DMS 273 treated with DMSO at 0.1 percent for 48 hours (cell line): ENCODE data around the gene LINGO4.
"Not testable (repeated sequence)": the region's sequence is repeated elsewhere in the genome, so short reads cannot be mapped to it uniquely, and the experiment has no call there.

Experiments used
- DNase-seq: peaks from one replicate; lab custom pipeline; 2025; lab: John Stamatoyannopoulos, UW

The LINGO4 gene

GRCh38 chr1:151813271-151813977, 8.2 kb upstream of the LINGO4 start:
- DNase-seq, result no peak

DNA sequence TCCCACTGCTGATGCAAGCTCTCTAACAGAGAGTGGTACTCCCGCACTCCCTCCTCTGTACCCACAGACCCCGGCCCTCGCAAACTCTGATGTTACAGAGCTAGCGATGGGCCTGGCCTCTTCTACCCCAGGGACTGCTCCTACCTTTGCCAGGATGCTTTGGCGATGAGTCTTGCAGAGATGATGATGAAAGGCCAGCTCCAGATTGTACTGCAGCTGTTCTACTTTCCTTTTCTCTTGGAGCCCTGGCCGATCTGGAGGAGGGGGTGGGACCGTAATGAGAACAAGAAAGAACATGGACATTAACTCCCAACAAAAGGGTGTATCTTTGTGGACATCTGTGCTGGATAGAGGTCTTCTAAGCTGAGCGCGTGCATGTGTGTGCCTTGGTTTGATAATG, 6.0 kb upstream of the LINGO4 start:
- no peak for DNase-seq

GRCh38 chr1:151809985-151810556, 4.9 kb upstream of the LINGO4 start:
- DNase-seq, result no peak

- DNase-seq, result no peak
These were observed 4.2 kb upstream of the LINGO4 start for GRCh38 chr1:151809290-151809984.

- DNase-seq, result no peak
These were observed 2.5 kb upstream of the LINGO4 start for GRCh38 chr1:151807766-151808165.

DNA sequence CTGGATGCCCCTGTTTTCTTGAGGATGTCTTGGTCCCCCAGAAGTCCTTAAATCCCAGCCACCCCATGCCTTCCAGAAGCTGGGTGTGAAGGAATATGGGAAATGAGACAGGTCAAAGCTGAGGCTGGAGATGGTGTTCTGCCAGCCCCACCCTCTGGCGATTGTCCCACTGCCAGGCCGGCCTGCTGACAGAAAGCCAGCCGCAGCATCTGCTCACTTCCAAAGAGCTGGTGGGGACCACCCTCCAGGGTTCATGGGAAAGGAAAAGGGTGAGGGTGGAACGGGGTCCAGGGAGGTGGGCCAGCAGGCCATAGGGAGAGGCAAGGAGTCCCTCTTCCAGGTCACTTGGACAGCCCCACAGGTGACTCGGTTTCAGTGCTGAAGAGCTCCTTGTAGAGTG, 1.9 kb upstream of the LINGO4 start:
- DNase-seq, result no peak

DNA sequence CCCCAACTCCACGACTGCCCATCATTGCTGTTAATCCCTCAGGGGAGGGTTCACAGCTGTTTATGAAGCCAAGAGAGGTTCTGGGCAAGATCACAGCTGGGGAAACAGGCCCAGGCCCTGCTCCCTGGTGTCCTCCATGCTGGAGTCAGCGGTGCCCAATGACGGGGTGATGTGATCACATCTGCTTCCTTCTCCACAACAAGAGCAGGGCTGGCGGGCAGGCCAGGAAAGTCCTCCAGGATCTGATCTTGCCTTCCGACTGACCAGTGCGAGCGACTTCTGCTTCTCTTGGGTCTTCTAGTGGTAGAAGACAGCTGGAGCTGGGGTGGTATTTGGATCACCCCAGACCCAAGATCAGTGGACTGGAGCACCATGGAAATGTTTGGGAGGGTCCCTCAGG, 951 bp upstream of the LINGO4 start:
- no peak for DNase-seq

GRCh38 chr1:151803915-151804314, 1.3 kb downstream of the LINGO4 start:
- no peak for DNase-seq

DNA sequence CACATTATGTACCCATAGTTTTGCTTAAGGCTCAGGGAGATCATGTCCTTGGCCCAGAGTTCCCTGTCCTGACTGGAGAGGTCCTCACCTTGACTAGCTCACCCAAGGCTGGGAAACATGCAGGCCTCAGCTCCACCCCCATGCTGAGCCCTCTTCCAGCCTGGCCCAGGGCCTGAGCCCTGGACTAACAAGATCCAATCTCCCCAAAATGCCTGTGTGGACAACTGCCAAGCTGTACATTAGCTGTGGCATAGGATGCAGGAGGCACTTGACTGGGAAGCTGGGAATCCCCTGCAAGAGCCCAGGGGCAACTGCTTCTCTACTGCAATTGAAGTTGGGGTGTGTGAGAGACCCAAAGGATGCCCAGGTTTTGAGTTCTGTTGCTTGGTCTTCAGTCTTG, 2.1 kb downstream of the LINGO4 start:
- no peak for DNase-seq

GRCh38 chr1:151802372-151802771, 2.8 kb downstream of the LINGO4 start:
- no peak for DNase-seq

DNA sequence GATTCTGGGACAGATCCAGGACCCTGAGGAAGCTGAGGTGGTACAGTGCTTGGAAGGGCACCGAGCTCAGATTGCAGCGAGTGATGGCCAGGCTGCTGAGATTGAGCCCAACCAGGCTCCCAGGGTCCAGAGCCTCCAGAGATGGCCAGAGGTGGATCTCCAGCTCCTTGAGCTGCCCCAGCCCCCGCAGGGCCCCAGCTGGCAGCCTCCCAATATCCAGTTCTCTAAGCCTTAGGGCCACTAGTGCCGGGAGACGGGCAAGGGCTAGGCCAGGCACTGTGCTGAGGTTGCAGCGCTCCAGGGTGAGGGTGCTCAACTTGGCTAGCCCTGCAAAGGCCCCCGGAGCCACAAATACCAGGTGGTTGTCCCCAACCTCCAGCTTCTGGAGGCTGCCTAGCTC, 3.4 kb downstream of the LINGO4 start:
- DNase-seq, result no peak

GRCh38 chr1:151801310-151801820, 3.9 kb downstream of the LINGO4 start:
- no peak for DNase-seq

GRCh38 chr1:151800830-151801229, 4.4 kb downstream of the LINGO4 start:
- no peak for DNase-seq

GRCh38 chr1:151799179-151800022, 5.8 kb downstream of the LINGO4 start:
- DNase-seq, result no peak

DNA sequence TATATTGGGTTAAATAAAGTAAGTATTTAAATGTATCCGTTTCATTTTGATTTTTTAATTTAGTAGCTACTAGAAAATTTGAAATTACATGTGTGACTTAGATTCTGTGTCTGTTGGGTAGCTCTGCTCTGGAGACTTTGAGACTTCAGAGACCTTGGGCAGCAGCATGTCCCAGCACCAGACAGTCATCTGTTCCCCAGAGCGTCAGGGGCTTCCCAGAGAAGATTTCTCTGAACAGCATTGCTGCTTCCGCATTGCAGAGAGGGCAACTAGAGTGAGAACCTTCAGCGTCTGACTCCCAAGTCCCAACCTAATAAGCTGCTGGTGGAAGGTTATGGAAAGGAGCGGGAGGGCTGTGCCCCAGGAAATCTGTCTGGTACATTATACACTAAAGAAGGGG, 6.6 kb downstream of the LINGO4 start:
- DNase-seq, result no peak

DNA sequence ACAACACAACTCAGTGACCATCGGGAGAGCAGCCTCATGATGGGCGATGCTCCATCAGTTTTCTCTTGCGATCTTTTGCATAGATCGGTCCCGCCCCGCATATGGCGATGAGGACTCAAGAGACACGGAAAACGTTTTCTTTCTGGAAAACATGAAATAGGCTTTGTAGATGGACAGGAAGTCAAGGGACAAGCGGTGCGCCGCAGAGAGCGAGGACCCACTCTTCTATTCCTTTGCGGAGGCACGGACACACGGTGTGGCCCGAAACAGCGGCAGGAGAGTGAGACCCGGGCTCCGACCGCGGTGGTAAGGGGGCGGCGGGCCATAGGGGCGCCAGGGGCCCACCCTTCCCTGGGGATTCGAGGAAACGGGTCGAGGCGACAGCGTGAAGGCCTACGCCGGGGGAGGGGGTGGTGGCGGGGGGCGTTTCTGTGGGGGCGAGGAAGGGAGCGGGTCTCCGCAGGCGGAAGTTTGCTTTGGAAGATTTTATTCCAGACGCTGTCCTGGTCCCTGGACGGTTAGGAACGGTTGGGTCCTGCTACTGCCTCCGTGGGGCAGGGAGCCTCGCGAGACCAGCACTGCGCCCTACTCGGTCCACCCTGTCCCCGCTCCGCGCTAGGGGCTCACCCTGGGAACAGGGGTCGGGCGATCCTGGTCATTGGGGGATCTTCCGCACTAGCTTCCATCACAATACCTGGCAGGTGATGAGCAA, 14.1 kb downstream of the LINGO4 start:
- no peak for DNase-seq

DNA sequence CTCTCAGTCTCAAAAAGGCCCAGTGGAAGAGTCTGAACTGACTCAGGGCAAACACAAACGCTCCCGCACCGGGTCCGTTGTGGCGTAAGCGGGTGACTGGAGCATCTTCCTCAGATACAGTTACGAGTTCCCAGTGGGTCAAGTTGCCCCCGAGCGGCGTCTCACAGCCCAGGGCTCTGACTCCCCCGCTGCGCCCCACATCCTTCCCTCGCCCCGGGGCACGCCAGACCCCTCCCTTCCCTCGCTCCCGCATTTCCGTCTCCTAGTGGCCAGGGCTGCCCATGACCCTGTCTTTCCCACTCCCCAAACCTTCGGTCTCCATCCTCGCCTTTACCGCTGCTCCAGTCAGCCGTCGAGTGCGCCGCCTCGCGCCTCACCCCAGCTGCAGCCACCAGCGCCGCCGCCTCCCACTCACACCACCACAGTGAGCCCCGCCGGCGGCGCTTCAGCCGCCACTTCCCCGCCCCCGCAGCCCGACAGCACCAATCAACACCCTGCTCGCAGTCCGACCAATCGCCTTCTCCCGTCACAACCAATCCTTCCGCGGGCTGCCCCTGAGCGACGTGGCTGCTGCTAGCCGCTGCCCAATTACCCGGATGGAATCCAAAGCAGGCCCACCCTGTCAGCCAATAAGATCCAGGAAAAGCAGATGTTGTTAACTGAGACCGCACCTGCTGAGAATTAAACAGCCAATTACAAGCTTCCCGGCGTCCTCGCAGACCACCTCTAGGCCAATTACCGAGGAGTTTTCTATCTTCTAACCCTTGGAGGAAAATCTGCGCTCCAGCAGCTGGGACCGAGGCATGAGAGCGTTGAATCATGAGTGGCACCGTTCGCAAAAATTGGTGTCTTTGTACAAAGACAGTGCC, 14.9 kb downstream of the LINGO4 start, which contains the start of gene TDRKH:
TSS of gene TDRKH (minus strand) at position 430 of the 869 bp plus-strand sequence. CDS start 7,478 bp downstream, outside the sequence.
- DNase-seq, result peak; percentile 99

DNA sequence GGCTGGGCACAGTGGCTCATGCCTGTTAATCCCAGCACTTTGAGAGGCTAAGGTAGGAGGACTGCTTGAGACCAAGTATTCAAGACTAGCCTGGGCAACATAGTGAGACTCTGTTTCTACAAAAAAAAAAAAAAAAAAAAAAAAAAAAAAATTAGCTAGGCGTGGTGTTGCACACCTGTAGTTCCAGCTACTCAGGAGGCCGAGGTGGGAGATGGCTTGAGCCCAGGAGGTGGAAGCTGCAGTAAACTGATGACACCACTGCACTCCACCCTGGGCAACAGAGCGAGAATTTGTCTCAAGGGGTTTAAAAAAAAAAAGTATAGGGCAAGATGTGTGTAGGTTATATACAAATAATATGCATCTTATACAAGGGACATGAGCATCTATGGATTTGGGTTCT, 17.5 kb downstream of the LINGO4 start:
- no peak for DNase-seq

DNA sequence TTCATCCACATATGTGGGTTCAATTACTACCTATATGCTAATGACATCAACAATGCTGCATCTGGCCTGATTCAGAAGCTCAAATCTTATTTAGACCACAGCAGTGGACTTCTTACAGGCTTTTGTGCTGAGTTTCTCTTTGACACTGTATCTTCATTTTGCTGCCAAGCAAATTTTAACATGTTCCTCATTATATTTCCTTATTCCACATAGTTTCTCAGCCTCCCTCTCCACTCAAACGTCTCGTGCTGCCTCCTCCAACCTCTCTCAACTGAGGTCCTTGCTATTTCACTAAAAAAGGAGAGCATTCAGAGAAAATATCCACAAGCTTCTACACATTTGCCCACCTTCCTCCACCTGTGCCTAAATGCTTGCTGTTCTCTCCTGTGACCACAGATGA, 21.4 kb downstream of the LINGO4 start:
- DNase-seq, result no peak

- no peak for DNase-seq
These were observed 22.5 kb downstream of the LINGO4 start for GRCh38 chr1:151782741-151783140.

DNA sequence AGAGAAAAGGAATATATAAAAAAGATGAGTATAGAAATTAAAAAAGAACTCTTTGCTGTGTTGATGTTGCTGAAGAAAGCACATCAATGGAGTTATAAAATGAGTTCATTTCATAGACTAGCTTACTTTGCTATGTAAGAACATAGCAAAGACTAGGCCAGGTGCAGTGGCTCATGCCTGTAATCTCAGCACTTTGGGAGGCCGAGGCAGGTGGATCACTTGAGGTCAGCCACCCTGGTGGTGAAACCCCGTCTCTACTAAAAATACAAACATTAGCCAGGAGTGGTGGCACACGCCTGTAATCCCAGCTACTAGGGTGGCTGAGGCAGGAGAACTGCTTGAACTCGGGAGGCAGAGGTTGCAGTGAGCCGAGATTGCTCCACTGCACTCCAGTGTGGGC, 23.2 kb downstream of the LINGO4 start:
- not testable (repeated sequence) for DNase-seq
